H1 (cell line): ENCODE data around the gene C18orf63. TPM values are rescaled to one million over a fixed set of nuclear protein-coding genes. Genes with fewer than 3 reads are reported as not detected.

Source experiments
- CTCF ChIA-PET: fragments of 300-600 bp; sonication (Branson Sonifier 250); formaldehyde crosslinking; loops from one replicate; lab custom pipeline; 2021; ENCODE audit not compliant: partially characterized antibody; lab: Charles Lee
- POLR2A ChIA-PET: fragments of 300-600 bp; sonication (Branson Sonifier 250); formaldehyde crosslinking; loops from one replicate; lab custom pipeline; 2021; ENCODE audit warnings: inconsistent platforms; ENCODE audit not compliant: partially characterized antibody; lab: Charles Lee
- DNase-seq, 2 experiments: peaks; one replicate each; pipeline versions ENCODE4 v3.0.0 to v3.0.0-alpha.2; 2010 to 2022; ENCODE audit warnings: low spot score in 2 of 2, low read depth in 1 of 2, mixed read lengths in 1 of 2
- FAIRE-seq: peaks from 2 replicates; lab custom pipeline; 2011; peaks lifted over from hg19 to GRCh38; lab: Jason Lieb, UNC
- H2AFZ ChIP-seq: 2 replicates; pipeline ENCODE4 v1.8.1; 2012; ENCODE audit warnings: low read length, inconsistent platforms
- H2AK5ac ChIP-seq: 2 replicates; pipeline ENCODE4 v1.6.1; 2013; ENCODE audit warnings: low read depth, low read length
- H2BK120ac ChIP-seq: replicated peaks from 2 replicates; pipeline ENCODE3; 2013; ENCODE audit warnings: low read depth, low read length, inconsistent platforms
- H2BK12ac ChIP-seq: 2 replicates; pipeline ENCODE4 v1.6.1; 2013; ENCODE audit warnings: low read depth, low read length
- H2BK15ac ChIP-seq: 2 replicates; pipeline ENCODE4 v1.6.1; 2013; ENCODE audit warnings: low read length
- H2BK20ac ChIP-seq: 2 replicates; pipeline ENCODE4 v1.6.1; 2013; ENCODE audit warnings: low read length
- H2BK5ac ChIP-seq: 2 replicates; pipeline ENCODE4 v1.6.1; 2013; ENCODE audit warnings: low read depth, low read length
- H3K14ac ChIP-seq: 2 replicates; pipeline ENCODE4 v1.6.1; 2013; ENCODE audit warnings: inconsistent platforms; ENCODE audit not compliant: insufficient read length
- H3K18ac ChIP-seq: 2 replicates; pipeline ENCODE4 v1.6.1; 2013; ENCODE audit warnings: low read length; ENCODE audit errors: extremely low read depth
- H3K23ac ChIP-seq: 2 replicates; pipeline ENCODE4 v1.6.1; 2013; ENCODE audit warnings: inconsistent platforms; ENCODE audit not compliant: insufficient read length
- H3K23me2 ChIP-seq: 2 replicates; pipeline ENCODE4 v1.6.1; 2013; ENCODE audit warnings: low read depth, low read length
- H3K27ac ChIP-seq: 2 replicates; pipeline ENCODE4 v1.6.1; 2011; ENCODE audit warnings: low read depth, low read length, inconsistent platforms
- H3K27me3 ChIP-seq, 4 experiments: replicated peaks in 1 of 4; 1 replicate in 1 of 4; 2 replicates in 3 of 4; pipeline versions ENCODE4 v1.6.1 to v1.8.1; 2011 to 2013; ENCODE audit warnings: low read length in 3 of 4, mild to moderate bottlenecking in 3 of 4, inconsistent platforms in 2 of 4, mixed read lengths in 2 of 4, moderate library complexity in 1 of 4; ENCODE audit not compliant: control insufficient read depth in 3 of 4, insufficient read depth in 3 of 4; ENCODE audit errors: extremely low read depth in 1 of 4
- H3K36me3 ChIP-seq, 4 experiments: 2 replicates each; pipeline versions ENCODE4 v1.6.1 to v1.8.1; 2011 to 2013; ENCODE audit warnings: mild to moderate bottlenecking in 4 of 4, low read length in 3 of 4, moderate library complexity in 2 of 4, control low read depth in 1 of 4, inconsistent platforms in 1 of 4; ENCODE audit not compliant: insufficient read depth in 4 of 4, control insufficient read depth in 2 of 4
- H3K4ac ChIP-seq: replicated peaks from 2 replicates; pipeline ENCODE3; 2013; ENCODE audit warnings: low read length, low read depth, mixed read lengths, inconsistent platforms; ENCODE audit not compliant: insufficient read length
- H3K4me1 ChIP-seq, 4 experiments: replicated peaks in 1 of 4; 1 replicate in 1 of 4; 2 replicates in 3 of 4; pipeline versions ENCODE4 v1.6.1 to v1.8.1; 2011 to 2013; ENCODE audit warnings: low read length in 3 of 4, inconsistent platforms in 2 of 4, mixed read lengths in 1 of 4; ENCODE audit not compliant: insufficient read depth in 4 of 4, control insufficient read depth in 3 of 4
- H3K4me2 ChIP-seq, 2 experiments: 2 replicates each; pipeline versions ENCODE4 v1.6.1 to v1.8.1; 2011 to 2013; ENCODE audit warnings: low read depth in 2 of 2, low read length in 2 of 2, control low read depth in 1 of 2, inconsistent platforms in 1 of 2, mild to moderate bottlenecking in 1 of 2; ENCODE audit not compliant: insufficient read depth in 1 of 2
- H3K4me3 ChIP-seq, 4 experiments: fragments of 200-600, 300-600 bp in 1 of 4; sonication (generic), shearing (Covaris generic), sonication (Bioruptor Twin) in 1 of 4; 2 replicates each; pipeline versions ENCODE4 v1.5.1 to v1.8.1; 2011 to 2016; ENCODE audit warnings: low read length in 4 of 4, low read depth in 3 of 4, control low read depth in 2 of 4, inconsistent platforms in 2 of 4, mild to moderate bottlenecking in 2 of 4, mixed read lengths in 1 of 4, moderate library complexity in 1 of 4; ENCODE audit not compliant: insufficient read depth in 2 of 4; ENCODE audit errors: extremely low read depth in 1 of 4
- H3K56ac ChIP-seq: replicated peaks from 2 replicates; pipeline ENCODE3; 2013; ENCODE audit warnings: low read depth, mild to moderate bottlenecking, mixed read lengths, low read length, inconsistent platforms; ENCODE audit not compliant: insufficient read length
- H3K79me1 ChIP-seq: 2 replicates; pipeline ENCODE4 v1.6.1; 2013; ENCODE audit warnings: low read depth, low read length, control low read depth
- H3K79me2 ChIP-seq, 2 experiments: 2 replicates each; pipeline versions ENCODE4 v1.6.1 to v1.8.1; 2012 to 2013; ENCODE audit warnings: low read length in 2 of 2, mild to moderate bottlenecking in 2 of 2, inconsistent platforms in 1 of 2; ENCODE audit not compliant: insufficient read depth in 2 of 2, control insufficient read depth in 1 of 2
- H3K9ac ChIP-seq, 4 experiments: replicated peaks in 1 of 4; 1 replicate in 1 of 4; 2 replicates in 3 of 4; pipeline versions ENCODE4 v1.6.1 to v1.8.1; 2011 to 2013; ENCODE audit warnings: low read depth in 3 of 4, low read length in 3 of 4, control low read depth in 2 of 4, mild to moderate bottlenecking in 2 of 4, moderate library complexity in 2 of 4, inconsistent platforms in 1 of 4; ENCODE audit errors: extremely low read depth in 1 of 4
- H3K9me3 ChIP-seq, 2 experiments: 2 replicates each; pipeline versions ENCODE4 v1.6.1 to v1.8.1; 2012 to 2013; ENCODE audit warnings: mild to moderate bottlenecking in 2 of 2, moderate library complexity in 2 of 2, control low read depth in 1 of 2, inconsistent platforms in 1 of 2, low read depth in 1 of 2, low read length in 1 of 2, mixed read lengths in 1 of 2; ENCODE audit not compliant: insufficient read depth in 2 of 2
- H4K20me1 ChIP-seq, 2 experiments: replicated peaks in 1 of 2; 2 replicates each; pipeline versions ENCODE3 to v1.8.1; 2011 to 2013; ENCODE audit warnings: inconsistent platforms in 2 of 2, low read length in 2 of 2, mild to moderate bottlenecking in 1 of 2; ENCODE audit not compliant: insufficient read depth in 2 of 2, control insufficient read depth in 1 of 2
- H4K5ac ChIP-seq: 2 replicates; pipeline ENCODE4 v1.6.1; 2013; ENCODE audit warnings: low read length, low read depth, mixed read lengths, inconsistent platforms; ENCODE audit not compliant: insufficient read length
- H4K8ac ChIP-seq: 2 replicates; pipeline ENCODE4 v1.8.0; 2013; ENCODE audit warnings: mild to moderate bottlenecking, moderate library complexity, low read length, inconsistent platforms; ENCODE audit not compliant: insufficient read depth; ENCODE audit errors: extremely low read depth
- H4K91ac ChIP-seq: replicated peaks from 2 replicates; pipeline ENCODE3; 2013; ENCODE audit warnings: low read length, mixed read lengths, inconsistent platforms; ENCODE audit not compliant: insufficient read length
- BCL11A ChIP-seq, 2 experiments: IDR thresholded peaks; one replicate each; pipeline ENCODE4 v1.6.1; 2011; ENCODE audit warnings: low read depth in 2 of 2, low read length in 2 of 2, mild to moderate bottlenecking in 2 of 2
- CBX5 ChIP-seq: fragments of 300-800, 300-1000 bp; sonication (generic); IDR thresholded peaks from 2 replicates; pipeline ENCODE4 v1.7.1; 2016; ENCODE audit warnings: antibody characterized with exemption, low read length, low read depth
- CBX8 ChIP-seq: fragments of 300-800, 300-1000 bp; sonication (generic); IDR thresholded peaks from 2 replicates; pipeline ENCODE4 v1.7.1; 2016; ENCODE audit warnings: low read depth, low read length, borderline replicate concordance
- CHD1 ChIP-seq: IDR thresholded peaks from 2 replicates; pipeline ENCODE4 v1.6.1; 2012; ENCODE audit warnings: low read depth, low read length, improper control_type of control experiment
- HDAC2 ChIP-seq, 2 experiments: fragments of 300-600 bp in 1 of 2; sonication (generic) in 1 of 2; IDR thresholded peaks; 2 replicates each; pipeline ENCODE4 v1.6.1; 2011 to 2012; ENCODE audit warnings: low read depth in 2 of 2, low read length in 2 of 2, mild to moderate bottlenecking in 2 of 2, moderate library complexity in 2 of 2, borderline replicate concordance in 1 of 2, inconsistent platforms in 1 of 2
- KDM1A ChIP-seq: fragments of 200-600, 300-600 bp; sonication (generic); IDR thresholded peaks from 2 replicates; pipeline ENCODE4 v1.7.1; 2016; ENCODE audit warnings: mild to moderate bottlenecking, low read length, borderline replicate concordance
- MAFK ChIP-seq: IDR thresholded peaks from 2 replicates; pipeline ENCODE4 v1.6.1; 2012; ENCODE audit warnings: low read depth, mild to moderate bottlenecking, improper control_type of control experiment, low read length
- POLR2A ChIP-seq, 2 experiments: IDR thresholded peaks; 1 replicate in 1 of 2; 2 replicates in 1 of 2; pipeline ENCODE4 v1.6.1; 2011; ENCODE audit warnings: low read depth in 2 of 2, low read length in 2 of 2, mild to moderate bottlenecking in 2 of 2; ENCODE audit errors: control extremely low read depth in 1 of 2
- RNF2 ChIP-seq: fragments of 200-900, 300-1000 bp; sonication (generic); IDR thresholded peaks from 2 replicates; pipeline ENCODE4 v1.7.1; 2016; ENCODE audit warnings: borderline replicate concordance, low read depth, mild to moderate bottlenecking, antibody characterized with exemption, low read length; ENCODE audit not compliant: poor library complexity, severe bottlenecking; ENCODE audit errors: missing control alignments
- SUZ12 ChIP-seq: fragments of 200-600 bp; sonication (generic); IDR thresholded peaks from 2 replicates; pipeline ENCODE4 v1.6.1; 2012; ENCODE audit warnings: mild to moderate bottlenecking, inconsistent platforms, low read length, moderate library complexity, mixed read lengths
- WGBS, 2 experiments: shearing (Covaris generic) in 1 of 2; methylation state at CpG; one replicate each; pipeline versions ENCODE4 v1.1.6 to v1.1.7; 2013 to 2015; ENCODE audit warnings: low lambda C conversion rate in 2 of 2, mixed read lengths in 2 of 2, inconsistent platforms in 1 of 2, low coverage in 1 of 2, missing lambda C conversion rate in 1 of 2; ENCODE audit not compliant: insufficient replicate concordance in 2 of 2, insufficient coverage in 1 of 2, insufficient read length in 1 of 2; ENCODE audit errors: extremely low coverage in 1 of 2, missing lambda C conversion rate in 1 of 2; 5-methylcytosine and 5-hydroxymethylcytosine counted together
- polyA plus RNA-seq, 7 experiments: library from polyadenylated mRNA; depleted of rRNA in 3 of 7; stranded (reverse) in 5 of 7; unstranded in 2 of 7; fragments of >200 nt in 5 of 7; fragments of 200-250 nt in 2 of 7; gene quantifications; 1 replicate in 5 of 7; 2 replicates in 1 of 7; 4 replicates in 1 of 7; pipeline versions ENCODE4 v1.2.1 to v1.2.3, GENCODE V29; 2011 to 2013; ENCODE audit warnings: missing spikeins in 2 of 7, mixed read lengths in 2 of 7
- total RNA-seq: library from RNA; stranded (reverse); fragmentation: NEBNext Ultra II Directional; extraction: Animal tissue kit (Norgen Biotek cat#: 25700); gene quantifications from 2 replicates; pipeline ENCODE4 v1.2.1, GENCODE V29; 2021
- TF ChIP-seq, protein P1 (sequence below): IDR thresholded peaks from 2 replicates; pipeline ENCODE4 v1.6.1; 2012; ENCODE audit warnings: inconsistent platforms

The C18orf63 gene
- total and polyA plus RNA-seq, 2 of the 8 experiments (the other 6 are each of a cell fraction or from before 2014, with no cell fraction given) = not detected

DNA sequence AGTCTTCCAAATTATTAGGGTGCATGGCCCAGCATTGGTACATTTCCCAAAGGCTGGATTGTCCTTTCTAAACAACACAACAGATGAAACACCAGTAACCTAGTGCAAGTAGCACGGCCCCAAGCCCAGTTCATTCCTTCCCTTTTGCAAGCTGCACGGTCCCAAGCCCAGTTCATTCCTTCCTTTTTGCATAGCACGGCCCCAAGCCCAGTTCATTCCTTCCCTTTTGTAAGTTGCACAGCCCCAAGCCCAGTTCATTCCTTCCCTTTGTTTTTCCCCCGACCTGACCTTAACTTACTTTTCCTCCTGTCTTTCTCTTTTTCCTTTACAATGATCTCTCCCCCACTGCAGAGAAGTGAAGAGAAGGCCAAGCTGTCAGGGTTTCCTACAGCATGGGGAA is 60.9 kb downstream of the C18orf63 start:
- H3K79me2 ChIP-seq = no peaks in the 10 kb centered on the region
- H3K27me3 ChIP-seq = no peaks in the 10 kb centered on the region; a peak in 1 of 7 replicates
- no peak overlapping the region for H3K56ac ChIP-seq
- H4K5ac ChIP-seq = no peak overlapping the region
- no peak overlapping the region for H3K9ac ChIP-seq
- no peak overlapping the region for H3K4ac ChIP-seq
- DNase-seq (no peak), FAIRE-seq (no peak)
- H2BK12ac ChIP-seq = no peak overlapping the region
- no peak overlapping the region for H2BK20ac ChIP-seq
- 0 out of 2 replicates have a peak, but pooled peaks cover 2% of the 10 kb centered on the region for H3K23me2 ChIP-seq
- H3K18ac ChIP-seq = no peak overlapping the region
- H3K9me3 ChIP-seq = peaks cover 7 to 8% of the 10 kb centered on the region in 2 experiments; a peak in 3 of 4 replicates
- no peak overlapping the region for H3K4me3 ChIP-seq
- ChIA-PET POLR2A (no interaction called here), CTCF (interaction anchor here (0.5 to 1.4 kb wide), 3 partner anchors 14 to 115 kb away, joined by 3 read pairs; no protein-coding TSS in a partner anchor)
- H4K20me1 ChIP-seq = no peaks in the 10 kb centered on the region
- H2AFZ ChIP-seq = no peak overlapping the region
- no peaks in the 10 kb centered on the region for H3K79me1 ChIP-seq
- H2AK5ac ChIP-seq = no peak overlapping the region
- H3K36me3 ChIP-seq = no peaks in the 10 kb centered on the region
- H2BK15ac ChIP-seq = no peak overlapping the region
- no peak overlapping the region for H2BK120ac ChIP-seq
- no peak overlapping the region for H2BK5ac ChIP-seq
- 77% methylated on average over 4 of the region's 4 CpGs; no CpG with 5 or more reads in 1 of the 2 experiments for WGBS, 2 experiments
- H4K91ac ChIP-seq = no peak overlapping the region
- H4K8ac ChIP-seq = no peak overlapping the region
- H3K23ac ChIP-seq = no peak overlapping the region
- no peak overlapping the region for H3K14ac ChIP-seq
- no peaks in the 10 kb centered on the region for H3K4me1 ChIP-seq
- no peak overlapping the region for H3K4me2 ChIP-seq
- H3K27ac ChIP-seq = no peak overlapping the region
- TF ChIP-seq, protein P1, sequence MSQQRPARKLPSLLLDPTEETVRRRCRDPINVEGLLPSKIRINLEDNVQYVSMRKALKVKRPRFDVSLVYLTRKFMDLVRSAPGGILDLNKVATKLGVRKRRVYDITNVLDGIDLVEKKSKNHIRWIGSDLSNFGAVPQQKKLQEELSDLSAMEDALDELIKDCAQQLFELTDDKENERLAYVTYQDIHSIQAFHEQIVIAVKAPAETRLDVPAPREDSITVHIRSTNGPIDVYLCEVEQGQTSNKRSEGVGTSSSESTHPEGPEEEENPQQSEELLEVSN = no peak
- TF ChIP-seq CHD1 = no peak
- no peak for TF ChIP-seq KDM1A
- no peak for TF ChIP-seq POLR2A (IDR thresholded peaks at IDR 0.05; ENCODE audit: control extremely low read depth in 1 of 2, low read depth in 2 of 2, low read length in 2 of 2)
- TF ChIP-seq MAFK = no peak
- no peak for TF ChIP-seq HDAC2 (IDR thresholded peaks at IDR 0.05; ENCODE audit: borderline replicate concordance in 1 of 2, low read depth in 2 of 2, low read length in 2 of 2)
- TF ChIP-seq SUZ12 = no peak
- TF ChIP-seq BCL11A (IDR thresholded peaks at IDR 0.05; ENCODE audit: low read depth in 2 of 2, low read length in 2 of 2) = no peak
- TF ChIP-seq RNF2 = no peak
- no peak for TF ChIP-seq CBX8
- no peak for TF ChIP-seq CBX5
